Hepatocyte (in vitro differentiated cells): ENCODE measurements around the gene TOX3. TPM values are rescaled to one million over a fixed set of nuclear protein-coding genes. Genes with fewer than 3 reads are reported as not detected.

ENCODE experiments used
- DNase-seq: peaks from one replicate; pipeline ENCODE4 v3.0.0-alpha.2; 2016; ENCODE audit warnings: low spot score
- H2AFZ ChIP-seq: fragments of 200-600 bp; sonication (generic); 2 replicates; pipeline ENCODE4 v1.6.0; 2016; ENCODE audit warnings: antibody characterized with exemption, mild to moderate bottlenecking
- H3K27ac ChIP-seq: fragments of 200-600 bp; sonication (generic); 2 replicates; pipeline ENCODE4 v1.5.1; 2016; ENCODE audit warnings: mild to moderate bottlenecking
- H3K27me3 ChIP-seq: fragments of 200-600 bp; sonication (generic); 2 replicates; pipeline ENCODE4 v1.6.1; 2016
- H3K36me3 ChIP-seq: fragments of 200-600 bp; sonication (generic); replicated peaks from 2 replicates; pipeline ENCODE4 v1.5.1; 2016; ENCODE audit warnings: low read depth; ENCODE audit not compliant: insufficient read depth
- H3K4me1 ChIP-seq: fragments of 200-600 bp; sonication (generic); 2 replicates; pipeline ENCODE4 v1.5.1; 2016; ENCODE audit warnings: mild to moderate bottlenecking, moderate library complexity; ENCODE audit not compliant: insufficient read depth
- H3K4me2 ChIP-seq: fragments of 200-600 bp; sonication (generic); 2 replicates; pipeline ENCODE4 v1.6.0; 2016
- H3K4me3 ChIP-seq: fragments of 200-600 bp; sonication (generic); 2 replicates; pipeline ENCODE4 v1.5.1; 2016; ENCODE audit warnings: mild to moderate bottlenecking
- H3K79me2 ChIP-seq: fragments of 200-600 bp; sonication (generic); 2 replicates; pipeline ENCODE4 v1.6.0; 2017; ENCODE audit warnings: mild to moderate bottlenecking
- H3K9me2 ChIP-seq: fragments of 200-600 bp; sonication (generic); replicated peaks from 2 replicates; pipeline ENCODE4 v1.6.0; 2017; ENCODE audit warnings: mild to moderate bottlenecking; ENCODE audit not compliant: insufficient read depth
- H3K9me3 ChIP-seq: fragments of 200-600 bp; sonication (generic); 2 replicates; pipeline ENCODE4 v1.5.1; 2016; ENCODE audit warnings: low read depth, mild to moderate bottlenecking
- H4K20me1 ChIP-seq: fragments of 200-600 bp; sonication (generic); 2 replicates; pipeline ENCODE4 v1.6.0; 2016; ENCODE audit warnings: mild to moderate bottlenecking; ENCODE audit not compliant: insufficient read depth, poor library complexity, severe bottlenecking
- EZH2 ChIP-seq: fragments of 200-600 bp; sonication (generic); IDR thresholded peaks from 2 replicates; pipeline ENCODE4 v1.6.1; 2016; ENCODE audit warnings: antibody characterized with exemption, mild to moderate bottlenecking, borderline replicate concordance
- EZH2phosphoT487 ChIP-seq: fragments of 200-600 bp; sonication (generic); IDR thresholded peaks from one replicate; pipeline ENCODE4 v1.6.1; 2018; ENCODE audit warnings: antibody characterized with exemption, mild to moderate bottlenecking, low read depth, moderate library complexity; ENCODE audit not compliant: unreplicated experiment, severe bottlenecking
- WGBS: methylation state at CpG from one replicate; pipeline ENCODE4 v1.1.6; 2016; ENCODE audit warnings: low lambda C conversion rate; ENCODE audit errors: missing lambda C conversion rate; 5-methylcytosine and 5-hydroxymethylcytosine counted together
- polyA plus RNA-seq: library from polyadenylated mRNA; unstranded; fragments of >200 nt; fragmentation: Nextera tagmentation; extraction: Ambion mirVana; gene quantifications from 2 replicates; pipeline ENCODE4 v1.2.1, GENCODE V29; 2016
- total RNA-seq: library from RNA; depleted of rRNA; stranded (reverse); fragments of >200 nt; gene quantifications from 2 replicates; pipeline ENCODE4 v1.2.3, GENCODE V29; 2014
- TF ChIP-seq, protein P1 (sequence below): fragments of 200-600 bp; sonication (generic); IDR thresholded peaks from 2 replicates; pipeline ENCODE4 v1.5.1; 2016; ENCODE audit warnings: antibody characterized with exemption, mild to moderate bottlenecking; ENCODE audit not compliant: poor library complexity

Gene TOX3
- total and polyA plus RNA-seq, 2 experiments from 2014 or later: 11.8 to 23.6 TPM

GRCh38 chr16:52501746-52502145, 45.2 kb downstream of the TOX3 start:
- Histone ChIP-seq H3K27ac (no peak overlapping the region), H3K79me2 (peaks cover 71% of the 10 kb centered on the region), H3K4me1 (peaks cover 5% of the 10 kb centered on the region), H3K9me2 (no peaks in the 10 kb centered on the region), H2AFZ (no peak overlapping the region), H3K36me3 (no peaks in the 10 kb centered on the region), H4K20me1 (no peaks in the 10 kb centered on the region), H3K4me2 (no peak overlapping the region), H3K9me3 (no peaks in the 10 kb centered on the region), H3K4me3 (no peak overlapping the region), H3K27me3 (no peaks in the 10 kb centered on the region)
- DNase-seq: no peak
- TF ChIP-seq EZH2 (no peak), EZH2phosphoT487 (no peak)
- TF ChIP-seq, protein P1, sequence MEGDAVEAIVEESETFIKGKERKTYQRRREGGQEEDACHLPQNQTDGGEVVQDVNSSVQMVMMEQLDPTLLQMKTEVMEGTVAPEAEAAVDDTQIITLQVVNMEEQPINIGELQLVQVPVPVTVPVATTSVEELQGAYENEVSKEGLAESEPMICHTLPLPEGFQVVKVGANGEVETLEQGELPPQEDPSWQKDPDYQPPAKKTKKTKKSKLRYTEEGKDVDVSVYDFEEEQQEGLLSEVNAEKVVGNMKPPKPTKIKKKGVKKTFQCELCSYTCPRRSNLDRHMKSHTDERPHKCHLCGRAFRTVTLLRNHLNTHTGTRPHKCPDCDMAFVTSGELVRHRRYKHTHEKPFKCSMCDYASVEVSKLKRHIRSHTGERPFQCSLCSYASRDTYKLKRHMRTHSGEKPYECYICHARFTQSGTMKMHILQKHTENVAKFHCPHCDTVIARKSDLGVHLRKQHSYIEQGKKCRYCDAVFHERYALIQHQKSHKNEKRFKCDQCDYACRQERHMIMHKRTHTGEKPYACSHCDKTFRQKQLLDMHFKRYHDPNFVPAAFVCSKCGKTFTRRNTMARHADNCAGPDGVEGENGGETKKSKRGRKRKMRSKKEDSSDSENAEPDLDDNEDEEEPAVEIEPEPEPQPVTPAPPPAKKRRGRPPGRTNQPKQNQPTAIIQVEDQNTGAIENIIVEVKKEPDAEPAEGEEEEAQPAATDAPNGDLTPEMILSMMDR: no peak
- WGBS: 74% methylated on average over 4 of the region's 4 CpGs

DNA sequence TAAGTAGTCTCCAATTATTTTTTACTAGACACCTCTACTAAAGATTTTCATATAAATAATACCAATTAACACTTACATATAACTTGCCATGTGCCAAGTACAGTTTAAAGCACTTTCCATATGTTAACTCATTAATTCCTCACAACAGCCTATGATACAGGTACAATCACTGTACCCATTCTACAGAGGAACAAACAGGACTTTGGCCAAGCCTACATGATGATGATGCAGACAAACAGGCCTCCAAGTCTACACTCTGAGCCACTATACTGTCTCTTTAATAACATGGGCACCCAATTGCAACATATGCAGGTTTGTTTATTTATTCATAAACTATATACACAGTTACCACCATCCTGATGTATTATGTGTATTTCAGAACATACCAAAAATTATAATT, 46.0 kb downstream of the TOX3 start:
- Histone ChIP-seq H3K79me2 (peaks cover 64% of the 10 kb centered on the region), H3K27ac (no peak overlapping the region), H3K36me3 (no peaks in the 10 kb centered on the region), H3K4me3 (no peak overlapping the region), H3K27me3 (no peaks in the 10 kb centered on the region), H4K20me1 (no peaks in the 10 kb centered on the region), H3K9me2 (no peaks in the 10 kb centered on the region), H3K4me1 (peaks cover 13% of the 10 kb centered on the region), H3K9me3 (no peaks in the 10 kb centered on the region), H3K4me2 (no peak overlapping the region), H2AFZ (no peak overlapping the region)
- DNase-seq: no peak
- TF ChIP-seq, protein P1: no peak
- TF ChIP-seq EZH2 (no peak), EZH2phosphoT487 (no peak)

- Histone ChIP-seq H3K27me3 (no peaks in the 10 kb centered on the region), H3K27ac (no peak overlapping the region), H3K4me2 (no peak overlapping the region), H3K9me2 (no peaks in the 10 kb centered on the region), H3K9me3 (no peaks in the 10 kb centered on the region), H4K20me1 (no peaks in the 10 kb centered on the region), H3K79me2 (peaks cover 68% of the 10 kb centered on the region), H3K4me1 (peaks cover 25% of the 10 kb centered on the region), H3K4me3 (no peak overlapping the region), H2AFZ (no peak overlapping the region), H3K36me3 (no peaks in the 10 kb centered on the region)
- no peak for TF ChIP-seq EZH2phosphoT487
- TF ChIP-seq, protein P1: no peak
- TF ChIP-seq EZH2: no peak
- no peak for DNase-seq
- WGBS: 66% methylated on average over 5 of the region's 5 CpGs
Measured at GRCh38 chr16:52499060-52499440, 47.9 kb downstream of the TOX3 start.

- WGBS: 75% methylated on average over 16 of the region's 16 CpGs
- TF ChIP-seq EZH2 (no peak), EZH2phosphoT487 (no peak)
- TF ChIP-seq, protein P1: no peak
- Histone ChIP-seq H3K4me1 (peaks cover 30% of the 10 kb centered on the region), H3K9me3 (no peaks in the 10 kb centered on the region), H3K27me3 (no peaks in the 10 kb centered on the region), H3K36me3 (no peaks in the 10 kb centered on the region), H4K20me1 (no peaks in the 10 kb centered on the region), H3K4me2 (no peak overlapping the region), H2AFZ (no peak overlapping the region), H3K9me2 (no peaks in the 10 kb centered on the region), H3K4me3 (no peak overlapping the region), H3K27ac (no peak overlapping the region), H3K79me2 (peaks cover 66% of the 10 kb centered on the region)
- DNase-seq: no peak
Measured at GRCh38 chr16:52498328-52499059, 48.4 kb downstream of the TOX3 start.
